ENCODE results near the gene FN1. TPM values are rescaled to one million over a fixed set of nuclear protein-coding genes. Genes with fewer than 3 reads are reported as not detected.

Gene FN1
- total RNA-seq, 1 experiment from 2014 or later = 102 TPM

GRCh38 chr2:215450188-215451011 is 14.5 kb upstream of the FN1 start (continued):
- TF ChIP-seq AR (CRISPR knock-in tag; IDR thresholded peaks at IDR 0.05) (no peak), SMAD4 (CRISPR knock-in tag; IDR thresholded peaks at IDR 0.05) (no peak), TEAD4 (CRISPR knock-in tag; IDR thresholded peaks at IDR 0.05) (no peak)

- H3K27me3 Mint-ChIP-seq (ENCODE audit: low read depth) = no peaks in the 10 kb centered on the region
- no peak for DNase-seq (ENCODE audit: low spot score)
- peaks cover 2% of the 10 kb centered on the region for H3K4me1 Mint-ChIP-seq
- no peak overlapping the region for H3K4me3 Mint-ChIP-seq
- no peak for ATAC-seq
- H3K9me3 Mint-ChIP-seq = peaks cover 14% of the 10 kb centered on the region
- H3K27ac Mint-ChIP-seq = no peak overlapping the region
- ChIA-PET CTCF (no interaction called here), POLR2A (no interaction called here)
- H3K36me3 Mint-ChIP-seq = no peaks in the 10 kb centered on the region
- TF ChIP-seq ZSCAN18 (CRISPR knock-in tag; IDR thresholded peaks at IDR 0.05) = no peak
- no peak for TF ChIP-seq ZNF532 (CRISPR knock-in tag; IDR thresholded peaks at IDR 0.05; ENCODE audit: borderline replicate concordance)
- TF ChIP-seq ZNF121 (CRISPR knock-in tag; IDR thresholded peaks at IDR 0.05) = no peak
- no peak for TF ChIP-seq CBFB (CRISPR knock-in tag; IDR thresholded peaks at IDR 0.05; ENCODE audit: low read depth)
- no peak for TF ChIP-seq MAX (CRISPR knock-in tag; IDR thresholded peaks at IDR 0.05)
- no peak for TF ChIP-seq JUN (CRISPR knock-in tag; IDR thresholded peaks at IDR 0.05)
- TF ChIP-seq E2F4 (CRISPR knock-in tag; IDR thresholded peaks at IDR 0.05; ENCODE audit: borderline replicate concordance, low read depth) = no peak
- no peak for TF ChIP-seq ZNF263 (CRISPR knock-in tag; IDR thresholded peaks at IDR 0.05; ENCODE audit: low read depth)
- TF ChIP-seq ZNF671 (CRISPR knock-in tag; IDR thresholded peaks at IDR 0.05) = no peak
- no peak for TF ChIP-seq ZNF416 (CRISPR knock-in tag; IDR thresholded peaks at IDR 0.05)
Measured at GRCh38 chr2:215447673-215448081, 11.8 kb upstream of the FN1 start.

All from WTC11 (cell line).